HFF-Myc (cell line): ENCODE results near the gene ARSA.

Experiments
- DNase-seq: peaks from one replicate; pipeline ENCODE4 v3.0.0-alpha.2; 2011; ENCODE audit warnings: low read depth; ENCODE audit errors: extremely low read depth
- H3K4me3 ChIP-seq: replicated peaks from 2 replicates; pipeline ENCODE4 v1.5.1; 2011; ENCODE audit warnings: low read depth, mild to moderate bottlenecking, control low read depth, low read length
- CTCF ChIP-seq: IDR thresholded peaks from 2 replicates; pipeline ENCODE4 v1.5.1; 2012; ENCODE audit warnings: mild to moderate bottlenecking, low read depth, low read length, control low read depth; ENCODE audit errors: missing control alignments

Gene ARSA

GRCh38 chr22:50674130-50674500 is 46.2 kb upstream of the ARSA start:
- TF ChIP-seq CTCF = no peak
- H3K4me3 ChIP-seq = no peak overlapping the region
- no peak for DNase-seq

- no peak overlapping the region for H3K4me3 ChIP-seq
- no peak for TF ChIP-seq CTCF
- DNase-seq = no peak
Measured at GRCh38 chr22:50673231-50674129, 45.5 kb upstream of the ARSA start.

- TF ChIP-seq CTCF = no peak
- H3K4me3 ChIP-seq = no peak within 1 kb of the TSS
- no peak for DNase-seq
Measured at GRCh38 chr22:50672471-50673230, 44.7 kb upstream of the ARSA start, which contains the start of gene SHANK3. SHANK3 (plus strand) TSS chr22:50672823.

- TF ChIP-seq CTCF = no peak
- no peak overlapping the region for H3K4me3 ChIP-seq
- DNase-seq = no peak
Measured at GRCh38 chr22:50672041-50672440, 44.1 kb upstream of the ARSA start.

- TF ChIP-seq CTCF = no peak
- DNase-seq = no peak
- H3K4me3 ChIP-seq = no peak overlapping the region
Measured at GRCh38 chr22:50671641-50672040, 43.7 kb upstream of the ARSA start.

- no peak for TF ChIP-seq CTCF
- DNase-seq = no peak
- no peak overlapping the region for H3K4me3 ChIP-seq
Measured at GRCh38 chr22:50670914-50671538, 43.1 kb upstream of the ARSA start.
